ENCODE measurements around the gene GRPEL1. TPM values are rescaled to one million over a fixed set of nuclear protein-coding genes. Genes with fewer than 3 reads are reported as not detected.

The GRPEL1 gene
- total and polyA plus RNA-seq, 2 of the 4 experiments (the other 2 are of a cell fraction), result 33.0 to 33.9 TPM

- no peak overlapping the region for H3K4me3 ChIP-seq (ENCODE audit: insufficient read depth, low read depth, low read length)
- no peaks in the 10 kb centered on the region for H3K9me1 ChIP-seq (ENCODE audit: insufficient read depth, low read length)
- no peak overlapping the region for H2AK5ac ChIP-seq (ENCODE audit: low read depth, low read length)
- dilution Hi-C loops (cut with HindIII; ENCODE audit: low sequenced_read_pairs, unreplicated experiment) (no loop called here), intact Hi-C loops (cut with micrococcal nuclease) (no loop called here), in situ Hi-C loops (cut with MboI; ENCODE audit: low sequenced_read_pairs) (no loop called here)
- no peak overlapping the region for H3K9ac ChIP-seq (ENCODE audit: low read depth, low read length)
- ATAC-seq (ENCODE audit: low read depth) (no peak), DNase-seq (no peak)
- no peak overlapping the region for H2BK5ac ChIP-seq (ENCODE audit: low read depth, low read length, poor library complexity, severe bottlenecking)
- H3K4ac ChIP-seq (ENCODE audit: low read depth, low read length), result no peak overlapping the region
- no peak overlapping the region for H4K8ac ChIP-seq (ENCODE audit: low read depth in 2 of 2, low read length in 2 of 2)
- H4K91ac ChIP-seq (ENCODE audit: insufficient read depth, low read depth, low read length), result no peak overlapping the region
- H2BK15ac ChIP-seq (ENCODE audit: low read depth, low read length), result no peak overlapping the region
- H2BK20ac ChIP-seq (ENCODE audit: low read depth, low read length), result no peak overlapping the region
- H3K4me2 ChIP-seq (ENCODE audit: low read depth, low read length), result no peak overlapping the region
- H3K14ac ChIP-seq (replicated peaks; ENCODE audit: low read depth, low read length), result no peak overlapping the region
- 84% methylated on average over 21 of the region's 25 CpGs; no CpG with 5 or more reads in 1 of the 2 experiments for WGBS, 2 experiments (ENCODE audit: extremely low coverage in 2 of 2, insufficient read length in 1 of 2)
- H2AFZ ChIP-seq (replicated peaks; ENCODE audit: low read length, poor library complexity), result peak overlapping the region; percentile 33
- peaks cover 10% of the 10 kb centered on the region for H3K27me3 ChIP-seq (ENCODE audit: control insufficient read depth, insufficient read depth, low read length)
- TF ChIP-seq RFX5 (IDR thresholded peaks at IDR 0.05; ENCODE audit: low read depth, low read length) (no peak), CTCF (conservative IDR thresholded peaks at IDR 0.05; ENCODE audit: low read depth, low read length) (no peak), USF2 (IDR thresholded peaks at IDR 0.05; ENCODE audit: low read depth, low read length) (no peak), NFE2L2 (IDR thresholded peaks at IDR 0.05; ENCODE audit: low read depth, low read length) (no peak), MAFK (IDR thresholded peaks at IDR 0.05; ENCODE audit: low read depth, low read length) (no peak), FOS (IDR thresholded peaks at IDR 0.05; ENCODE audit: low read depth, low read length) (no peak), RCOR1 (IDR thresholded peaks at IDR 0.05; ENCODE audit: insufficient replicate concordance, low read length) (no peak), BHLHE40 (IDR thresholded peaks at IDR 0.05; ENCODE audit: low read depth, low read length) (no peak), ELK1 (IDR thresholded peaks at IDR 0.05; ENCODE audit: borderline replicate concordance, low read depth, low read length) (no peak), MXI1 (IDR thresholded peaks at IDR 0.05; ENCODE audit: borderline replicate concordance, low read depth, low read length) (no peak), CHD1 (IDR thresholded peaks at IDR 0.05; ENCODE audit: low read depth, low read length) (no peak), MAZ (IDR thresholded peaks at IDR 0.05; ENCODE audit: borderline replicate concordance, low read depth, low read length) (no peak), CEBPB (IDR thresholded peaks at IDR 0.05; ENCODE audit: low read depth, low read length) (no peak)
- no TSS peak for BruUV-seq (replicated peaks)
- no peak overlapping the region for H3K23ac ChIP-seq (ENCODE audit: low read depth, low read length)
- H3K9me3 ChIP-seq (ENCODE audit: control insufficient read depth, insufficient read depth, low read length), result no peaks in the 10 kb centered on the region
- ChIA-PET POLR2A (ENCODE audit: unreplicated experiment) (no interaction called here), CTCF (no interaction called here)
- no peaks in the 10 kb centered on the region for H4K20me1 ChIP-seq (ENCODE audit: insufficient read depth, low read length)
- H3K18ac ChIP-seq (ENCODE audit: low read depth, low read length), result no peak overlapping the region
- no peak overlapping the region for H3K27ac ChIP-seq (ENCODE audit: insufficient read depth, low read length)
- no peak overlapping the region for H4K5ac ChIP-seq (ENCODE audit: low read depth, low read length)
- H2AK9ac ChIP-seq (replicated peaks; ENCODE audit: low read depth, low read length, poor library complexity), result no peak overlapping the region
- no peaks in the 10 kb centered on the region for H3K36me3 ChIP-seq (ENCODE audit: control insufficient read depth, insufficient read depth, low read length)
- no peak overlapping the region for H2BK120ac ChIP-seq (ENCODE audit: low read depth, low read length)
- 0 out of 2 replicates have a peak, but pooled peaks cover 2% of the 10 kb centered on the region for H3K4me1 ChIP-seq (ENCODE audit: control insufficient read depth, insufficient read depth, low read length)
- no peaks in the 10 kb centered on the region for H3K79me1 ChIP-seq (ENCODE audit: low read depth in 1 of 2, low read length in 2 of 2)
- no peak overlapping the region for H3K56ac ChIP-seq (ENCODE audit: extremely low read depth, insufficient read depth, low read length)
Measured at GRCh38 chr4:7075962-7076695, 8.3 kb upstream of the GRPEL1 start.

Data from IMR-90 (cell line).